Activated naive CD8-positive, alpha-beta T cell treated with anti-CD3 and anti-CD28 coated beads for 36 hours (primary cell): ENCODE data around the gene RCBTB2. TPM values are rescaled to one million over a fixed set of nuclear protein-coding genes. Genes with fewer than 3 reads are reported as not detected.

Experiments used
- total RNA-seq, 2 experiments: library from RNA; stranded (reverse); gene quantifications; one replicate each; pipeline ENCODE4 v1.2.3, GENCODE V29; 2021

The RCBTB2 gene
- total RNA-seq, 2 experiments from 2014 or later, result 1.9 to 2.4 TPM

Other genes with a start within 250 kb of the RCBTB2 start
- gene RB1, start 229.3 kb downstream of the RCBTB2 start, total RNA-seq, result 10 to 100 TPM; 33.0 to 33.7 TPM
- 1 to 10 TPM; 3.2 to 4.1 TPM for gene LPAR6, start 120.0 kb downstream of the RCBTB2 start, total RNA-seq
- 1 to 10 TPM; 2.1 to 2.8 TPM for gene CYSLTR2, start 120.8 kb upstream of the RCBTB2 start, total RNA-seq